ENCODE data around the gene KIF19. TPM values are rescaled to one million over a fixed set of nuclear protein-coding genes. Genes with fewer than 3 reads are reported as not detected.
"Not testable (repeated sequence)": the region's sequence is repeated elsewhere in the genome, so short reads cannot be mapped to it uniquely, and the experiment has no call there.

Gene KIF19
- total and polyA plus RNA-seq, 5 experiments from 2014 or later, result 1.1 TPM; not detected in 4

GRCh38 chr17:74391771-74392170 is 65.7 kb downstream of the KIF19 start:
- H3K4me1 Mint-ChIP-seq, result no peaks in the 10 kb centered on the region
- POLR2A ChIA-PET, result no interaction called here
- H3K36me3 Mint-ChIP-seq, result no peaks in the 10 kb centered on the region
- no peaks in the 10 kb centered on the region for H3K9me3 Mint-ChIP-seq
- peak in 1 of 10 donors; percentile 15 for DNase-seq
- H3K4me3 Mint-ChIP-seq, result no peak overlapping the region
- ATAC-seq, result no peak
- peaks cover 0 to 7% (median 4%) of the 10 kb centered on the region in 5 donors for H3K27me3 Mint-ChIP-seq
- H3K27ac Mint-ChIP-seq, result no peak overlapping the region

GRCh38 chr17:74392848-74393247 is 66.8 kb downstream of the KIF19 start:
- Mint-ChIP-seq H3K36me3 (no peaks in the 10 kb centered on the region), H3K27me3 (peaks cover 0 to 7% (median 4%) of the 10 kb centered on the region in 5 donors), H3K9me3 (no peaks in the 10 kb centered on the region), H3K4me3 (no peak overlapping the region), H3K27ac (no peak overlapping the region), H3K4me1 (no peaks in the 10 kb centered on the region)
- ATAC-seq (no peak), DNase-seq (peak in 1 of 10 donors; percentile 15)
- POLR2A ChIA-PET, result no interaction called here

- DNase-seq, result no peak
- POLR2A ChIA-PET, result no interaction called here
- Mint-ChIP-seq H3K27me3 (peaks cover 0 to 7% (median 4%) of the 10 kb centered on the region in 5 donors), H3K36me3 (no peaks in the 10 kb centered on the region), H3K4me1 (no peaks in the 10 kb centered on the region), H3K4me3 (no peak overlapping the region), H3K27ac (peak overlapping the region in 1 of 10 donors; percentile 84), H3K9me3 (no peaks in the 10 kb centered on the region)
- ATAC-seq, result no peak
Measured at GRCh38 chr17:74393346-74393942, 67.4 kb downstream of the KIF19 start.

GRCh38 chr17:74394275-74394950 is 68.4 kb downstream of the KIF19 start:
- peak in 1 of 10 donors; percentile 50 for DNase-seq
- Mint-ChIP-seq H3K4me1 (no peaks in the 10 kb centered on the region), H3K36me3 (no peaks in the 10 kb centered on the region), H3K9me3 (no peaks in the 10 kb centered on the region), H3K27me3 (peaks cover 0 to 7% (median 4%) of the 10 kb centered on the region in 5 donors), H3K4me3 (no peak overlapping the region), H3K27ac (no peak overlapping the region)
- POLR2A ChIA-PET, result no interaction called here
- ATAC-seq, result no peak

GRCh38 chr17:74394977-74395376 is 69.0 kb downstream of the KIF19 start:
- Mint-ChIP-seq H3K27ac (no peak overlapping the region), H3K36me3 (no peaks in the 10 kb centered on the region), H3K9me3 (no peaks in the 10 kb centered on the region), H3K27me3 (peaks cover 0 to 4% (median 2%) of the 10 kb centered on the region in 5 donors), H3K4me3 (no peak overlapping the region), H3K4me1 (no peaks in the 10 kb centered on the region)
- DNase-seq (no peak), ATAC-seq (no peak)
- POLR2A ChIA-PET, result no interaction called here

- POLR2A ChIA-PET, result no interaction called here
- peaks cover 0 to 4% (median 0%) of the 10 kb centered on the region in 5 donors for H3K27me3 Mint-ChIP-seq
- no peak for DNase-seq
- H3K36me3 Mint-ChIP-seq, result no peaks in the 10 kb centered on the region
- no peaks in the 10 kb centered on the region for H3K4me1 Mint-ChIP-seq
- H3K9me3 Mint-ChIP-seq, result no peaks in the 10 kb centered on the region
- no peak for ATAC-seq
- H3K27ac Mint-ChIP-seq, result no peak overlapping the region
- H3K4me3 Mint-ChIP-seq, result no peak overlapping the region
Measured at GRCh38 chr17:74396567-74396966, 70.5 kb downstream of the KIF19 start.

- POLR2A ChIA-PET, result no interaction called here
Measured at GRCh38 chr17:74402048-74402447, 76.0 kb downstream of the KIF19 start.

GRCh38 chr17:74403512-74404137 is 77.6 kb downstream of the KIF19 start:
- POLR2A ChIA-PET, result interaction anchor here (0.5 kb wide), 1 partner anchor 1093 kb away, joined by 3 read pairs; no protein-coding TSS in a partner anchor
- Mint-ChIP-seq H3K9me3 (no peaks in the 10 kb centered on the region), H3K27me3 (peaks cover 0 to 2% (median 0%) of the 10 kb centered on the region in 5 donors), H3K4me3 (no peak overlapping the region), H3K4me1 (peaks cover 0 to 2% (median under 1%) of the 10 kb centered on the region in 4 donors), H3K36me3 (no peaks in the 10 kb centered on the region), H3K27ac (no peak overlapping the region)
- ATAC-seq, result no peak
- DNase-seq, result no peak

More at GRCh38 chr17:74402048-74402447, 76.0 kb downstream of the KIF19 start:
- Mint-ChIP-seq H3K4me3 (no peak overlapping the region), H3K9me3 (no peaks in the 10 kb centered on the region), H3K4me1 (peaks cover 0 to under 1% (median under 1%) of the 10 kb centered on the region in 4 donors), H3K36me3 (no peaks in the 10 kb centered on the region), H3K27ac (no peak overlapping the region), H3K27me3 (peaks cover 0 to 2% (median 0%) of the 10 kb centered on the region in 5 donors)
- DNase-seq, result no peak
- no peak for ATAC-seq

GRCh38 chr17:74404218-74404617 is 78.2 kb downstream of the KIF19 start:
- H3K36me3 Mint-ChIP-seq, result no peaks in the 10 kb centered on the region
- H3K4me3 Mint-ChIP-seq, result no peak overlapping the region
- no peaks in the 10 kb centered on the region for H3K9me3 Mint-ChIP-seq
- H3K4me1 Mint-ChIP-seq, result peaks cover 0 to 2% (median under 1%) of the 10 kb centered on the region in 4 donors
- peaks cover 0 to 2% (median 0%) of the 10 kb centered on the region in 5 donors for H3K27me3 Mint-ChIP-seq
- ATAC-seq, result no peak
- POLR2A ChIA-PET, result interaction anchor here (0.5 kb wide), 1 partner anchor 1093 kb away, joined by 3 read pairs; no protein-coding TSS in a partner anchor
- DNase-seq, result no peak
- H3K27ac Mint-ChIP-seq, result no peak overlapping the region

GRCh38 chr17:74404789-74405188 is 78.8 kb downstream of the KIF19 start:
- POLR2A ChIA-PET, result no interaction called here
- Mint-ChIP-seq H3K4me1 (peaks cover 0 to 2% (median under 1%) of the 10 kb centered on the region in 4 donors), H3K27me3 (peaks cover 0 to 2% (median 0%) of the 10 kb centered on the region in 5 donors), H3K27ac (no peak overlapping the region), H3K9me3 (no peaks in the 10 kb centered on the region), H3K36me3 (no peaks in the 10 kb centered on the region), H3K4me3 (no peak overlapping the region)
- DNase-seq (no peak), ATAC-seq (no peak)

GRCh38 chr17:74405311-74405710 is 79.3 kb downstream of the KIF19 start:
- POLR2A ChIA-PET, H3K4me3 Mint-ChIP-seq, H3K36me3 Mint-ChIP-seq, H3K27ac Mint-ChIP-seq, H3K27me3 Mint-ChIP-seq, DNase-seq, ATAC-seq, H3K4me1 Mint-ChIP-seq, H3K9me3 Mint-ChIP-seq: not testable (repeated sequence)

Data from naive thymus-derived CD8-positive, alpha-beta T cell (primary cell).